Putamen (tissue), 1 donor: ENCODE results near the gene SERP1.
A peak's percentile ranks its signal among the peaks of the same experiment; 100 is the strongest.

Experiments
- DNase-seq: peaks from one replicate; pipeline ENCODE4 v3.0.0-alpha.2; 2016; ENCODE audit warnings: low spot score

Gene SERP1

GRCh38 chr3:150546226-150547044 lies at the start of gene SERP1, which contains the start of gene EIF2A:
Gene SERP1, minus strand, starts transcription at chr3:150546496. Its CDS starts 361 bp downstream, at chr3:150546135.
Gene EIF2A, plus strand, starts transcription at chr3:150546787. Its CDS starts 16 bp downstream, at chr3:150546803.
- peak; percentile 100 for DNase-seq

- DNase-seq, result no peak
Observed at GRCh38 chr3:150594150-150594549, 47.9 kb upstream of the SERP1 start.

- no peak for DNase-seq
Observed at GRCh38 chr3:150589759-150590158, 43.5 kb upstream of the SERP1 start.

GRCh38 chr3:150588027-150588830 lies 41.9 kb upstream of the SERP1 start:
- no peak for DNase-seq

- no peak for DNase-seq
Observed at GRCh38 chr3:150583028-150583427, 36.7 kb upstream of the SERP1 start.

- DNase-seq, result no peak
Observed at GRCh38 chr3:150582620-150583019, 36.3 kb upstream of the SERP1 start.

- DNase-seq, result no peak
Observed at GRCh38 chr3:150581174-150581573, 34.9 kb upstream of the SERP1 start.

GRCh38 chr3:150577855-150578254 lies 31.6 kb upstream of the SERP1 start:
- DNase-seq, result no peak

- no peak for DNase-seq
Observed at GRCh38 chr3:150567328-150567727, 21.0 kb upstream of the SERP1 start.

- no peak for DNase-seq
Observed at GRCh38 chr3:150564243-150564642, 17.9 kb upstream of the SERP1 start.

GRCh38 chr3:150557725-150558124 lies 11.4 kb upstream of the SERP1 start:
- DNase-seq, result no peak

- no peak for DNase-seq
Observed at GRCh38 chr3:150556792-150557191, 10.5 kb upstream of the SERP1 start.

GRCh38 chr3:150555859-150556436 lies 9.7 kb upstream of the SERP1 start:
- DNase-seq, result no peak

- DNase-seq, result peak; percentile 27
Observed at GRCh38 chr3:150547045-150547741, 897 bp upstream of the SERP1 start.

- peak; percentile 42 for DNase-seq
Observed at GRCh38 chr3:150545419-150546225, 674 bp downstream of the SERP1 start.

GRCh38 chr3:150544726-150545125 lies 1.6 kb downstream of the SERP1 start:
- DNase-seq, result peak; percentile 32

- no peak for DNase-seq
Observed at GRCh38 chr3:150544041-150544440, 2.3 kb downstream of the SERP1 start.

GRCh38 chr3:150543531-150543930 lies 2.8 kb downstream of the SERP1 start:
- DNase-seq, result no peak

GRCh38 chr3:150543128-150543527 lies 3.2 kb downstream of the SERP1 start:
- no peak for DNase-seq

- DNase-seq, result no peak
Observed at GRCh38 chr3:150540991-150541390, 5.3 kb downstream of the SERP1 start.

- no peak for DNase-seq
Observed at GRCh38 chr3:150540297-150540696, 6.0 kb downstream of the SERP1 start.
